SK-N-SH (cell line): ENCODE results near the gene HIF1A. TPM values are rescaled to one million over a fixed set of nuclear protein-coding genes. Genes with fewer than 3 reads are reported as not detected.

Experiments used
- CTCF ChIA-PET: fragments of 300-600, 350-600 bp; formaldehyde crosslinking; extraction: SDS; loops from one replicate; lab custom pipeline; 2021; lab: Yijun Ruan, JAX
- POLR2A ChIA-PET: fragments of 350-600 bp; sonication (Branson Sonifier 250); formaldehyde crosslinking; extraction: SDS; loops from one replicate; lab custom pipeline; 2020; ENCODE audit warnings: antibody characterized with exemption, inconsistent platforms; lab: Yijun Ruan, JAX
- DNase-seq: peaks from one replicate; pipeline ENCODE4 v3.0.0; 2012
- H2AFZ ChIP-seq: fragments of 200-600 bp; sonication (generic); 2 replicates; pipeline ENCODE4 v1.8.1; 2016; ENCODE audit warnings: antibody characterized with exemption, mild to moderate bottlenecking, low read depth
- H3F3A ChIP-seq: fragments of 200-600 bp; sonication (generic); replicated peaks from 2 replicates; pipeline ENCODE3; 2016; ENCODE audit warnings: antibody characterized with exemption, mild to moderate bottlenecking; ENCODE audit not compliant: insufficient read depth
- H3K27ac ChIP-seq, 2 experiments: fragments of 200-500 bp in 1 of 2; fragments of 200-600 bp in 1 of 2; sonication (Bioruptor generic) in 1 of 2; sonication (generic), shearing (Covaris generic) in 1 of 2; 2 replicates each; pipeline versions ENCODE4 v1.5.1 to v1.6.1; 2014 to 2016; ENCODE audit warnings: low read depth in 2 of 2, inconsistent platforms in 1 of 2, low read length in 1 of 2, mild to moderate bottlenecking in 1 of 2, mixed read lengths in 1 of 2
- H3K27me3 ChIP-seq: fragments of 200-600 bp; sonication (generic), shearing (Covaris generic); 2 replicates; pipeline ENCODE4 v1.6.1; 2016; ENCODE audit warnings: mixed run types; ENCODE audit not compliant: insufficient read depth
- H3K36me3 ChIP-seq, 2 experiments: fragments of 200-500 bp in 1 of 2; fragments of 200-600 bp in 1 of 2; sonication (Bioruptor generic) in 1 of 2; sonication (generic) in 1 of 2; replicated peaks in 1 of 2; 2 replicates each; pipeline versions ENCODE3 to v1.5.1; 2014 to 2016; ENCODE audit warnings: low read length in 1 of 2, mild to moderate bottlenecking in 1 of 2; ENCODE audit not compliant: insufficient read depth in 2 of 2, control insufficient read depth in 1 of 2
- H3K4me1 ChIP-seq, 2 experiments: fragments of 200-500 bp in 1 of 2; fragments of 200-600 bp in 1 of 2; sonication (Bioruptor generic) in 1 of 2; sonication (generic), shearing (Covaris generic) in 1 of 2; 2 replicates each; pipeline versions ENCODE4 v1.5.1 to v1.6.1; 2014 to 2016; ENCODE audit warnings: low read depth in 1 of 2, low read length in 1 of 2, mixed run types in 1 of 2; ENCODE audit not compliant: insufficient read depth in 2 of 2, control insufficient read depth in 1 of 2
- H3K4me2 ChIP-seq: fragments of 200-600 bp; sonication (generic), shearing (Covaris generic); 2 replicates; pipeline ENCODE4 v1.6.1; 2017; ENCODE audit warnings: mixed run types
- H3K4me3 ChIP-seq, 2 experiments: fragments of 200-500 bp in 1 of 2; fragments of 200-600 bp in 1 of 2; sonication (Bioruptor generic) in 1 of 2; sonication (generic), shearing (Covaris generic) in 1 of 2; 2 replicates each; pipeline versions ENCODE4 v1.5.1 to v1.8.1; 2014 to 2016; ENCODE audit warnings: low read depth in 2 of 2, inconsistent platforms in 1 of 2, low read length in 1 of 2, mild to moderate bottlenecking in 1 of 2, mixed read lengths in 1 of 2, moderate library complexity in 1 of 2
- H3K79me2 ChIP-seq: fragments of 200-600 bp; sonication (generic); 2 replicates; pipeline ENCODE4 v1.8.1; 2017; ENCODE audit warnings: mild to moderate bottlenecking; ENCODE audit not compliant: insufficient read depth
- H3K9ac ChIP-seq: fragments of 200-600 bp; sonication (generic); 2 replicates; pipeline ENCODE4 v1.6.1; 2017; ENCODE audit warnings: mixed run types
- H3K9me2 ChIP-seq: fragments of 200-600 bp; sonication (generic); 2 replicates; pipeline ENCODE4 v1.6.1; 2017; ENCODE audit warnings: mixed run types
- H3K9me3 ChIP-seq: fragments of 200-600 bp; sonication (generic); 2 replicates; pipeline ENCODE4 v1.6.1; 2017; ENCODE audit warnings: mixed run types, mild to moderate bottlenecking, moderate library complexity
- H4K20me1 ChIP-seq: fragments of 200-600 bp; sonication (generic); 2 replicates; pipeline ENCODE4 v1.6.1; 2017; ENCODE audit warnings: mild to moderate bottlenecking, mixed run types; ENCODE audit not compliant: insufficient read depth
- CTCF ChIP-seq: fragments of 200-600 bp; sonication (generic); IDR thresholded peaks from 2 replicates; pipeline ENCODE4 v1.6.1; 2017; ENCODE audit warnings: antibody characterized with exemption, mild to moderate bottlenecking, moderate library complexity
- ELF1 ChIP-seq: IDR thresholded peaks from 2 replicates; pipeline ENCODE4 v1.4.0; 2012
- EZH2phosphoT487 ChIP-seq: fragments of 200-600 bp; sonication (generic); IDR thresholded peaks from 2 replicates; pipeline ENCODE4 v1.6.1; 2017; ENCODE audit warnings: low read depth, mixed run types, mild to moderate bottlenecking, antibody characterized with exemption, moderate library complexity, borderline replicate concordance
- FOXJ3 ChIP-seq: sonication (generic); formaldehyde crosslinking; IDR thresholded peaks from 2 replicates; pipeline ENCODE4 v1.5.1; 2020; ENCODE audit warnings: mild to moderate bottlenecking, missing genetic modification reagents
- GABPA ChIP-seq: IDR thresholded peaks from 2 replicates; pipeline ENCODE4 v1.4.0; 2012; ENCODE audit warnings: low read depth, mild to moderate bottlenecking
- GATA2 ChIP-seq: sonication (generic); formaldehyde crosslinking; IDR thresholded peaks from 2 replicates; pipeline ENCODE4 v1.5.0; 2020; ENCODE audit warnings: mild to moderate bottlenecking, missing genetic modification reagents
- IRF3 ChIP-seq: fragments of 150-350 bp; IDR thresholded peaks from 2 replicates; pipeline ENCODE4 v1.6.1; 2016; ENCODE audit warnings: mild to moderate bottlenecking, low read depth, low read length
- MAX ChIP-seq: IDR thresholded peaks from 2 replicates; pipeline ENCODE4 v1.4.0; 2012; ENCODE audit warnings: low read depth
- MEF2A ChIP-seq: IDR thresholded peaks from 2 replicates; pipeline ENCODE4 v1.4.0; 2012; ENCODE audit warnings: low read depth, borderline replicate concordance
- MXI1 ChIP-seq: IDR thresholded peaks from 2 replicates; pipeline ENCODE4 v1.6.1; 2012; ENCODE audit warnings: mild to moderate bottlenecking, low read depth, low read length, improper control_type of control experiment
- NFIC ChIP-seq: IDR thresholded peaks from 2 replicates; pipeline ENCODE4 v1.4.0; 2012; ENCODE audit warnings: borderline replicate concordance
- NRF1 ChIP-seq: IDR thresholded peaks from 2 replicates; pipeline ENCODE4 v1.6.1; 2012; ENCODE audit warnings: low read depth, mild to moderate bottlenecking, low read length
- RAD21 ChIP-seq: IDR thresholded peaks from 2 replicates; pipeline ENCODE4 v1.6.1; 2012; ENCODE audit warnings: mild to moderate bottlenecking, low read length
- RCOR1 ChIP-seq: fragments of 150-350 bp; IDR thresholded peaks from 2 replicates; pipeline ENCODE4 v1.6.1; 2017; ENCODE audit warnings: antibody characterized with exemption, low read length
- RFX5 ChIP-seq: IDR thresholded peaks from 2 replicates; pipeline ENCODE4 v1.6.1; 2012; ENCODE audit warnings: mild to moderate bottlenecking, improper control_type of control experiment, low read length
- YY1 ChIP-seq: IDR thresholded peaks from 2 replicates; pipeline ENCODE4 v1.4.0; 2012; ENCODE audit warnings: low read depth, mild to moderate bottlenecking
- WGBS: methylation state at CpG from one replicate; pipeline ENCODE4 v1.1.6; 2017; ENCODE audit warnings: low lambda C conversion rate; 5-methylcytosine and 5-hydroxymethylcytosine counted together
- polyA plus RNA-seq, 3 experiments: library from polyadenylated mRNA; depleted of rRNA; stranded (reverse); fragments of >200 nt; gene quantifications; 2 replicates each; pipeline ENCODE4 v1.2.3, GENCODE V29; 2012

The HIF1A gene
- polyA plus RNA-seq, 1 of the 3 experiments (the other 2 are of a cell fraction), result 20.8 TPM

GRCh38 chr14:61764342-61765122 lies 69.2 kb downstream of the HIF1A start:
- H3K27ac ChIP-seq, result peak overlapping the region in 1 of 2 experiments; percentile 11; a peak in 1 of 4 replicates
- no peak overlapping the region for H3K9ac ChIP-seq
- H3K79me2 ChIP-seq, result peaks cover 59% of the 10 kb centered on the region

GRCh38 chr14:61765225-61765943 lies 70.1 kb downstream of the HIF1A start:
- Histone ChIP-seq H3K4me1 (peaks cover 13 to 15% of the 10 kb centered on the region in 2 experiments; a peak in 3 of 4 replicates), H3K9me3 (no peaks in the 10 kb centered on the region), H3K9ac (no peak overlapping the region), H4K20me1 (no peaks in the 10 kb centered on the region), H3K27ac (no peak overlapping the region), H3K9me2 (no peaks in the 10 kb centered on the region), H3K79me2 (peaks cover 59% of the 10 kb centered on the region), H2AFZ (no peak overlapping the region), H3K27me3 (no peaks in the 10 kb centered on the region), H3K4me2 (peak overlapping the region; percentile 78), H3F3A (no peaks in the 10 kb centered on the region), H3K4me3 (peak overlapping the region in 1 of 2 experiments; percentile 33; a peak in 1 of 4 replicates), H3K36me3 (peaks cover 9 to 14% of the 10 kb centered on the region in 2 experiments)
- POLR2A ChIA-PET, result no interaction called here
- TF ChIP-seq FOXJ3, result no peak
- TF ChIP-seq MAX, result no peak
- no peak for TF ChIP-seq EZH2phosphoT487
- TF ChIP-seq CTCF, result no peak
- no peak for TF ChIP-seq MXI1
- TF ChIP-seq IRF3, result no peak
- no peak for TF ChIP-seq MEF2A
- TF ChIP-seq YY1, result no peak
- TF ChIP-seq RAD21, result no peak
- TF ChIP-seq RCOR1, result no peak
- no peak for TF ChIP-seq GATA2
- TF ChIP-seq ELF1, result no peak
- 92% methylated on average over 15 of the region's 15 CpGs for WGBS
- CTCF ChIA-PET, result interaction anchor here (0.9 to 2.1 kb wide), 2 partner anchors 44 to 72 kb away, joined by 3 to 9 read pairs; no protein-coding TSS in a partner anchor
- no peak for DNase-seq

More at GRCh38 chr14:61764342-61765122, 69.2 kb downstream of the HIF1A start:
- WGBS, result 68% methylated on average over 5 of the region's 5 CpGs
- Histone ChIP-seq H3K27me3 (no peaks in the 10 kb centered on the region), H3K4me2 (peak overlapping the region; percentile 78), H3K36me3 (peaks cover 4 to 6% of the 10 kb centered on the region in 2 experiments), H3K9me2 (no peaks in the 10 kb centered on the region), H4K20me1 (no peaks in the 10 kb centered on the region), H3K4me3 (peak overlapping the region; percentile 81 to 84), H3K9me3 (no peaks in the 10 kb centered on the region), H3F3A (no peaks in the 10 kb centered on the region), H2AFZ (no peak overlapping the region), H3K4me1 (peaks cover 13 to 15% of the 10 kb centered on the region in 2 experiments; a peak in 3 of 4 replicates)
- no peak for DNase-seq
- no peak for TF ChIP-seq NRF1
- no peak for TF ChIP-seq ELF1
- TF ChIP-seq RFX5, result no peak
- no peak for TF ChIP-seq NFIC
- TF ChIP-seq GABPA, result no peak
- ChIA-PET CTCF (interaction anchor here (1.5 to 2.1 kb wide), 3 partner anchors 73 to 362 kb away, joined by 3 to 9 read pairs (median 6); no protein-coding TSS in a partner anchor), POLR2A (interaction anchor here (1.3 to 3.1 kb wide), 2 partner anchors 69 to 294 kb away, joined by 4 to 16 read pairs; partner anchors contain the start of gene HIF1A)
